GM21576 (cell line): ENCODE results near the gene BMP2K.
"Not testable (repeated sequence)": the region's sequence is repeated elsewhere in the genome, so short reads cannot be mapped to it uniquely, and the experiment has no call there.

Experiments used
- ATAC-seq: cut with Tn5 transposase; IDR thresholded peaks from one replicate; pipeline ENCODE4 v1.9.1; 2021; ENCODE audit warnings: mild to moderate bottlenecking, moderate library complexity; ENCODE audit not compliant: unreplicated experiment

The BMP2K gene

GRCh38 chr4:78846258-78846657 lies 70.1 kb downstream of the BMP2K start:
- ATAC-seq = no peak

GRCh38 chr4:78862314-78862737 lies 86.2 kb downstream of the BMP2K start:
- no peak for ATAC-seq

- no peak for ATAC-seq
Measured at GRCh38 chr4:78863254-78863869, 87.2 kb downstream of the BMP2K start.

GRCh38 chr4:78863991-78864390 lies 87.8 kb downstream of the BMP2K start:
- ATAC-seq = peak; percentile 16

GRCh38 chr4:78864405-78865024 lies 88.4 kb downstream of the BMP2K start:
- peak; percentile 74 for ATAC-seq

GRCh38 chr4:78865451-78865850 lies 89.3 kb downstream of the BMP2K start:
- ATAC-seq = no peak

- not testable (repeated sequence) for ATAC-seq
Measured at GRCh38 chr4:78868712-78869111, 92.6 kb downstream of the BMP2K start.

GRCh38 chr4:78870056-78870455 lies 93.9 kb downstream of the BMP2K start:
- ATAC-seq = no peak

- ATAC-seq = no peak
Measured at GRCh38 chr4:78876568-78877320, 100.6 kb downstream of the BMP2K start.

- ATAC-seq = no peak
Measured at GRCh38 chr4:78878031-78878430, 101.9 kb downstream of the BMP2K start.

GRCh38 chr4:78880874-78881492 lies 104.8 kb downstream of the BMP2K start:
- no peak for ATAC-seq

GRCh38 chr4:78885598-78885997 lies 109.4 kb downstream of the BMP2K start:
- no peak for ATAC-seq

GRCh38 chr4:78889955-78890354 lies 113.8 kb downstream of the BMP2K start:
- ATAC-seq = no peak

GRCh38 chr4:78899302-78899701 lies 123.2 kb downstream of the BMP2K start:
- no peak for ATAC-seq

- no peak for ATAC-seq
Measured at GRCh38 chr4:78901882-78902281, 125.7 kb downstream of the BMP2K start.

GRCh38 chr4:78902298-78902697 lies 126.1 kb downstream of the BMP2K start:
- ATAC-seq = no peak

- ATAC-seq = no peak
Measured at GRCh38 chr4:78904143-78904542, 128.0 kb downstream of the BMP2K start.

GRCh38 chr4:78907638-78908037 lies 131.5 kb downstream of the BMP2K start:
- ATAC-seq = no peak

GRCh38 chr4:78908974-78909373 lies 132.8 kb downstream of the BMP2K start:
- not testable (repeated sequence) for ATAC-seq

- no peak for ATAC-seq
Measured at GRCh38 chr4:78910612-78911011, 134.5 kb downstream of the BMP2K start.

- ATAC-seq = no peak
Measured at GRCh38 chr4:78922207-78922606, 146.1 kb downstream of the BMP2K start.
